NCI-H2107 (cell line): ENCODE measurements around the gene GALNT17.
"Not testable (repeated sequence)": the region's sequence is repeated elsewhere in the genome, so short reads cannot be mapped to it uniquely, and the experiment has no call there.

Experiments used
- DNase-seq: peaks from one replicate; lab custom pipeline; 2025; lab: John Stamatoyannopoulos, UW

Gene GALNT17

DNA sequence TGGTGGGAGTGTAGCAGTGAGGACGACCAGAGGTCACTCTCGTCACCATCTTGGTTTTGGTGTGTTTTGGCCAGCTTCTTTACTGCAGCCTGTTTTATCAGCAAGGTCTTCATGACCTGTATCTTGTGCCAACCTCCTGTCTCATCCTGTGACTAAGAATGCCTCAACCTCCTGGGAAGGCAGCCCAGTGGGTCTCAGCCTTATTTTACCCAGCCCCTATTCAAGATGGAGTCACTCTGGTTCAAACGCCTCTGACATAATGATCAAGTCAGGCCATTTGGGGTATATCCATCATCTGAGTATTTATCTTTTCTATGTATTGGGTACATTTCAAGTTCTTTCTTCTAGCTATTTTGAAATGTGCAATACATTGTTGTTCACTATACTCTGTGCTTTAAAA lies 503.9 kb downstream of the GALNT17 start:
- not testable (repeated sequence) for DNase-seq

DNA sequence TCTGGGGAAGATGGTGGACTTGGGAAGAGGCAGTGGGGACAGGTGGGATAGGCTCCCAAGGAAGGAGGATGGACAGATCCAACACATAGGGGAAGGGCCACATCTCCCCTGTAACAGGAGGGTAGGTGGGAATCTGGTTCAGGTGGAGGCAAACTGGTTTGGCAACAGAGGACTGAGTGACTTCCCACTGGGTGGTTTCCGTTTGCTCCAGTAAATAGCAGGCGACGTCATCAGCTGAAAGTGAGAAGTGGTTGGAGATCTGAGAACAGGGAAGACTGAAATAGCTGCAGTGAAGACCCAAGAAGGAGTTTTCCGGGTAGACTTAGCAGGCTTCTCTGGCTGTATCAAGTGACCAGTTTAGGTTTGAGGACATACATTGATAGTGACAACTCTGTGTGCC lies 504.4 kb downstream of the GALNT17 start:
- no peak for DNase-seq

DNA sequence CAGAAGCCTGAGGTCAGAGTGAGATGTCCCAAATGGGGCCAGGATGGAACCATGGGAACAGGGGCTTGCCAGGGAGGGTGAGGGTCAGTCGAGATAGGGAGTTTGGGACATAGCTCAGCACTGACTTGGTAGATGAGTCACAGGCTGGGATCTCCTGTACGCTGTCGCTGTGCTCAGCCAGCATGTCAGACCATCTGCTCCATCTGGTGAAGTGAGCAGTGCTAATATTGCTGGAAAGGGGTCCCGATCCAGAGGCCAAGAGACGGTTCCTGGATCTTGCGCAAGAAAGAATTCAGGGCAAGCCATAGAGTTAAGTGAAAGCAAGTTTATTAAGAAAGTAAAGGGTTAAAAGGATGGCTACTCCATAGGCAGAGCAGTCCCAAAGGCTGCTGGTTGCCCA lies 505.6 kb downstream of the GALNT17 start:
- no peak for DNase-seq

DNA sequence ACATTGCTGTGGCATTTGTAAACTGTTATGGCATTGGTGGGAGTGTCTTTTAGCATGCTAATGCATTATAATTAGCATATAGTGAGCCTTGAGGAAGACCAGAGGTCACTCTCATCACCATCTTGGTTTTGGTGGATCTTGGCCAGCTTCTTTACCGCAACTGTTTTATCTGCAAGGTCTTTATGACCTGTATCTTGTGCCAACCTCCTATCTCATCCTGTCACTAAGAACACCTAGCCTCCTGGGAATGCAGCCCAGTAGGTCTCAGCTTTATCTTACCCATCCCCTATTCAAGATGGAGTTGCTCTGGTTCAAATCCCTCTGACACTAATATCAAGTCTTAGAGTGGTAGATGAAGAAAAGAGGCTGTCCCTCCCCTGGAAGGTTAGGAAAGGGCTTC lies 506.2 kb downstream of the GALNT17 start:
- DNase-seq, result no peak

DNA sequence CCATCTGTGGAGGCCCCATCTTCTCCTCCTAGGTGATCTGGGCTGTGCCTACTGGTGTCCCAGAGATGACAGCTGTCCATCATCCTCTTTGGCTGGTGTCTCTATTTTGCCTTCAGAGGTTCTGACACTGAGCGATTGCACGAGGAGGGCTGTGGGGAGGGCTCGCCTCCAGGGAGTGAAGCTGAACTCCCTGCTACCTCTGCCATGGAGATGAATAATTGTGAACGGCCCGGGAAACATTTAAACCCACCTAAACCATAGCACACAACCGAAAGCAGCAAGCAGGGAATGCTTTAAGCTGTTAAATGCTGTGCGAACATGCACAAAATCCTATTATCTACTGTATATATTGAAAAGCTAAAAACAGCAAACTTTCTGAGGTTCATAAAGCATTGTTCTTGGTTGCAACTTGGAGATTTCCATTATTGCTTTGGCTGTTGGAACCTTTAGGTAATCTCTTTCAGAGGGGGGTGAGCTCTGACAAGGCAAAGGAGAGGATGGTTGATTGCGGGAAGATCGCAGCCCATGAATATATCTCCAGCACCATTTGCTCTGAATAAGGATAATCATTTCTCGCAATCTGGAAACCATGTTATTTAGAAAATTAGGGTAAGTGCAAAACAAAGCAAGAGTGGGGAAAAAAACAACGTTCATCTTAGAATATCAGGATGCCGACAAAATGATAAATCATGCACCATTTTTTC lies 507.6 kb downstream of the GALNT17 start:
- DNase-seq, result no peak

DNA sequence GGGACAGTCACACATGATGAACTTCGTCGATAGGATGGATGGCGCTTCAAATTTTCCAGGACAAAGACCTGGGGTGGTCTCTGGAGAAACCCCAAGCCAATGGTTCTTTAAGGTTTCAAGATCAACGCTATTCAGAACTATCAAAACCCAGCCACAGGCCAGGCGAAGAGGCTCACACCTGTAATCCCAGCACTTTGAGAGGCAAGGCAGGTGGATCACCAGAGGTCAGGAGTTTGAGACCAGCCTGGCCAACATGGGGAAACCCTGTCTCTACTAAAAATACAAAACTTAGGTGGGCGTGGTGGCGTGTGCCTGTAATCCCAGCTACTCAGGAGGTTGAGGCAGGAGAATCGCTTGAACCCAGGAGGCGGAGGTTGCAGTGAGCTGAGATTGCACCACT lies 511.1 kb downstream of the GALNT17 start:
- not testable (repeated sequence) for DNase-seq

DNA sequence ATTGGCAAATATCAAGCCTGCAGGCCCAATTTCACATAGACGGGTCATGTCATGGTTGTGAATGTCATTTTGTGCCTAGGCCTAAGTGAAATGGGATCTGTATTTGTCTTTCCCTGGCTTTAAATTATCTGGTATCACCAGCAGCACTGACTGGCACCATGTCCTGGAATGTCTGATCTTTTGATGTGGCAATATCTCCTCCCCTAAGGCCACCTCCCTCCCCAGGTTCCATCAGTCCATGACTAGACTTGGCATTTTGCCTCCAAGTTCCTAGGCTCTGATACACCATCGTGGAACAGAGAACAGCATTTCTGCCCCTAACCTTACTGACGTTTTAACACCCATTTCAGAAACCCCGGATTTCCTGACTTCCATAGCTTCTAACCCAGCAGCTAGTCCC lies 513.9 kb downstream of the GALNT17 start:
- DNase-seq, result no peak

DNA sequence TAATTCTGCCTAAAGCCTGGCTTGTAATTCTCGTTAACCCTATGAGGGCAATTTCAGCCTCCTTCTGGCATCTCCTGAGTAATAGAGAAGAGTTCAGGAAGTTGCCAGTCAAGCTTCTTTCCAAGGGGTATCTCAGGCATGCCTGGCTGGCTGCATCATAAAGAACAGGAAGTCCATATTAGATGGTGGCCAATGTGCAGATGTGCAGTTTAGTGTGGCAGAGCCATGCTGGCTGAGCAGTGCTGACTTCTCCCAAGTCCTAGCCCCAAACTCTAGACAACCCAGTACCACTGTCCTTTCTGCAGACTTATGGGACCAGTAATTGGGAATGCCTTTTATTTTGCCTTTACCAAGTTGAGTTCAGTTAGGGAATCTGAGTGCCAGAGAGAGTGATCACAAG lies 517.9 kb downstream of the GALNT17 start:
- no peak for DNase-seq

DNA sequence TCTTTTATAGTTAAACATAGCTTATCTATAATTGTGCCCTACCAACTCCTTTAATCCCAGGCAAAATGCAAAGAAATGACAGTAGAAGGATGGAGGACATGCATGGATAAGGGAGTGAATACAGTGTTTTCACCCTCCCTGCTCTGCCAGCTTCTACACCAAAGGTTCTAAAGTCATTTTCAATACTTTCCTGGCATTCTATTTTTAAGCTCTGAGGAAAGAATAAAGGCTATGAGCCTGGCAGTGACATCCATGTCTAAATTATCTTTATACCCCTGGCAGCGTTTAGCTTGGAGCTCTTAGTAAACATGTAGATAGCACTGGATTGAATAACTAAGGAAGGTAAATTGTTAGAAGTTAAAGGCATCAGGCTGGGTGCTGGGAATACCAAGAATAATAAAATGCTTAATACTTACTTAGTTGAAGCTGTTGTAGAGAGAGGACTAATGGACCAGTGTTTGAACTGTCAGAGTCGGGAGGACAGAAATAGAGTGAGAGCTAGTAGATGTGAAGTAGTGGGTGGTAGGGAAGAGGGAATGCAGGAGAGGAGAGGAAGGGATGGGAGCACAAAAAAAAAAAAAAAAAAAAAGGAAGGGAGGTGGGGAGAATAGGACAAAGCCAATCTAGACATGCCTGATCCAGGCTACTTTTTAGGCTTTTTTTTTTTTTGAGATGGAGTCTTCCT lies 518.9 kb downstream of the GALNT17 start:
- no peak for DNase-seq

DNA sequence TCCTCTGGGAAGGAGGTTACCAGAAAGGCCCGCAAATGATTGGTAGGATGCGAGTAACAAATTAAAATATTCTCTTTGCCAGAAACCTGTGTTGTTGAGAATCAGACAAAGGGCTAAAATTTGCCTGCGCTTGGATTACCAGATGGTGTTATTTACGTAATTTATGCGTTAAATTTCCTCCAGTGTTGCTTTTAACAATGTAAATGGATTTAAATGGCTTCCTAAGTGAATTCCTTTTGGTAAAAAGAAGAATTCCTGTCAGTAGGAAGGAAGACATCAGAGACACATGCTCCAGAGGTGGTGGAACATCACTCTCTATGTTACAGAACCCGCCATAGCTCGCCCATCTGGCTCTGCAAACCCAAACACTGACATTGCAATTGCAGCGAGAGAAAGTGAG lies 520.6 kb downstream of the GALNT17 start:
- DNase-seq, result no peak

DNA sequence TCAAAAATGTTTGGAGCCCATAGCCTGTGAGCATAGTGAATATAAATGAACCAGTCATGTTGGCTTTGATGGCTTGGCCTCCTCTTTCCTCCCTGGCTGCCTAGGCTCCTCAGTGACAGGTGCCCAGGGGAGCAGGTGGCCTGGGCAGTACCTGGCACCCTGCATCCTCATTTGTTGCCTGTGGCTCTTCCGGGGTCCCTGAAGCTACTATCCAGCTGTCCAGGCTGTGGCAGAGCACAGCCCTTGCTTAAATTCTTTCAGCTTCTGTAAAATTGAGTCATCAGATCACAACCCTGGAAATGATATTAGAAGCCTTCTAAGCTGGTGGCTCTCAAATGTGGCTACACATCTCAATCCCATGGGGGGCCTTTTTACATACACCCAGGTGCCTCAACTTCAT lies 525.4 kb downstream of the GALNT17 start:
- no peak for DNase-seq

DNA sequence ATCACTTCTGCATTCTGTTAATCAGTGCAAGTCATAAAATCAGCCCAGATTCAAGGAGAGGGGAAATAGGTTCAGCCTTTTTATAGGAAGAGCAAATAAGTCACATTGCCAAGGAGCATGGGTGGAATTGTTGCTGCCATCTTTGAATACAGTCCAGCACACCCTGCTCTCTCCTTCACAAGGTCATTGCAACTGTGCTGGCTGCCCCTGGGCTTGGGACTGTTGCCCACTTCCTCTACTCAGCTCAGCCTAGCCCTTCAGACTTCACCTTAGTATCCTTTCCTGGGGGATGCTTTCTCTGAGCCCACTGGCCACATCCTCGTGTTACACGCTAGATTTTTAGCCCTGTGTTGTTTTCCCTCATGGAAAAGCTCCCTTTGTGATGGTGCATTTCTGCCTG lies 527.7 kb downstream of the GALNT17 start:
- no peak for DNase-seq

DNA sequence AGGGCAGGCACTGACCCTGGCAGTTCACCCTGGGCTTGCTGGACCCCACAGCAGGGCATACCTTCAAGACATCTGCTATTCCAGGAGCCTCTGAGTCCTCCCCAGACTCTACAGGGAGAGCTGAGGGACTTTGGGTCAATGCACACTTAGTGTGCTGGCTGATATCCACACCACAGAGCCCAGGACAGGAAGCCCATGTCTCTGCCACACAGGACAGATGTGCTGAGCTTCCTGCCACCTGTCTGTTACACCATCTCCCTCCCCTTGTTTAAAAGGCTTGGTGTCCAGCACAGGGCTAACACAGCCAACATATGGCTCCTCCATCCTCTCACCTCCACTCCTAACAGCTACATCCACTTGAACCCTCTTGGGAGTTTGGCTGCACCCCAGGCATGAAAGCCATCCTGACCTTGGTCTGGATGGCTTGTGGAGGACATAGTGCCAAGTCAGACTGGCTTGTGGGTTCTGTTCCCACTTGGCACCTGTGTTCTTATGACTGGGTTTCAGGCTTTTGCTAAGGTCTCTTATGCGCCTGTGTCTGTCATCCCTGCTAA lies 529.8 kb downstream of the GALNT17 start:
- no peak for DNase-seq

DNA sequence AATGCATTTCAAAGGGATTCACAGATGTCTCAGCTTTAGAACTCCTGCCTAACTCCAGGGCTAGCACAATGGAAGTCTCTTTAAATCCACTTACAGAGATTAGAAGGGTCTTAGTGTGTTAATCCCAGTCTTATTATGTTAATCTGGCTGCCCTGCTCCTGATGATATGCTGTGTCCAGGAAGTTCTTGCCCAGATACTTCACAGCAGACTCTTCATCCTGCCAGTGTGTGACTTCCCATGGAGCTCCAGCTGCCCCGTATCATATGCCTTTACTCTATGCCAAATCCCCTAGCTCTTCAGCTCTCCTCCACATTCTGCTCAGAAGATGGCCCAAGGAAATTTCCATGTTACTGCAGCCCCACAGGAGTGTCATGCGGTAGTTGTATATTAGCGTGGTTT lies 533.8 kb downstream of the GALNT17 start:
- no peak for DNase-seq

DNA sequence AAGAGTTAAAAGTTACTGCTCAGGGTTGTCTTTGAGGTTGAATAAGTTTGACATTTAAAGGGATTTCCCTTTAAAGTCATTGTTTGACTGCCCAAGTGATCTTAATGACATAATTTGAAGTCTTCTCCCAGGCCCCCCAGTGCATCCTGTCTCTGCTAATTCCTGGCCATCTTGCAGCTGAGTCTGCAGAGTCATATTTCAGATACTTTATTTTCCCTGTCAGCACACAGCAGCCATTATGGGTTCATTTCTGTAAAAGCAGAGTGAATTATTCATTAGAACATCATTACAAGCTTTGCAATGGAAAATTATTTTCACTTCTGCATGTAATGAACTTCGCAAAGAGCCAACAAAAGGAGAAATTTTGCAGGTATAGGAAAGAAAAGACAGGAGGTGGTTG lies 536.6 kb downstream of the GALNT17 start:
- DNase-seq, result no peak

DNA sequence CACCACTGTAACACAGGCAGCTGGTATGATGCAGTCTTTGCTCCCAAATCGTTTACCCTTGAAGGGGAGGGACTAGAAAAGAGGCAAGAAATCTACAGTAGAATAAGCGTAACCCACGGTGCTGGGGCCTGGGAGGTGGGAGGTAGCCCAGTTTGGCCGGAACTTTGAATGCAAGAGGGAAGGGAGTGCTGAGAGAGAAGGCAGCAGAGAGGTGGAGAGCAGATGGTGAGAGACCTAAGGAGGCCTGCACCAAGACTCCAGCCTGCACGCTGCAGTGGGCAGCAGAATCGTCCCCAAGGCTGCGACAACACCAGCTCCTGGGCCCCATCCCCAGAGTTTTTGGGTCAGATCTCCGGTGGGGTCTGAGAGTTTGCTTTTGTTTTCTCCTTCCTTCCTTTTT lies 547.5 kb downstream of the GALNT17 start:
- DNase-seq, result no peak

DNA sequence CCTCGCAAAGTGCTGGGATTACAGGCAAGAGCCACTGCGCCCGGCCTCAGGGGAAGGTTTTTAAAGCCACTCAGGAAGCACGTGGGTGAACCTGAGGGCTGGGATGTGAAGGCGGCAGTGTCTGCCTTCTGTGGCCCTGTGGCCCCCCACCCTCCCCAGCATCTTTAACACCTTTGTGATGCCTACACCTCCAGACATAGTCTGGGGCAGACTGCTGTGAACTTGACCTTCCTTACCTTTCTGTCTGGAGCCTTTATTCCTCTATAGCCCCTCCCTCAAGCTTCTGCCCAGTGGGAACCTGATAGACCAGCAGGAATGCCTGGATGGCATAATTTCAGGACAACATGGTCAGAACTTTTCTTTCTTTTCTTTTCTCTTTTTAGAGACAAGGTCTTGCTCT lies 550.2 kb downstream of the GALNT17 start:
- no peak for DNase-seq

DNA sequence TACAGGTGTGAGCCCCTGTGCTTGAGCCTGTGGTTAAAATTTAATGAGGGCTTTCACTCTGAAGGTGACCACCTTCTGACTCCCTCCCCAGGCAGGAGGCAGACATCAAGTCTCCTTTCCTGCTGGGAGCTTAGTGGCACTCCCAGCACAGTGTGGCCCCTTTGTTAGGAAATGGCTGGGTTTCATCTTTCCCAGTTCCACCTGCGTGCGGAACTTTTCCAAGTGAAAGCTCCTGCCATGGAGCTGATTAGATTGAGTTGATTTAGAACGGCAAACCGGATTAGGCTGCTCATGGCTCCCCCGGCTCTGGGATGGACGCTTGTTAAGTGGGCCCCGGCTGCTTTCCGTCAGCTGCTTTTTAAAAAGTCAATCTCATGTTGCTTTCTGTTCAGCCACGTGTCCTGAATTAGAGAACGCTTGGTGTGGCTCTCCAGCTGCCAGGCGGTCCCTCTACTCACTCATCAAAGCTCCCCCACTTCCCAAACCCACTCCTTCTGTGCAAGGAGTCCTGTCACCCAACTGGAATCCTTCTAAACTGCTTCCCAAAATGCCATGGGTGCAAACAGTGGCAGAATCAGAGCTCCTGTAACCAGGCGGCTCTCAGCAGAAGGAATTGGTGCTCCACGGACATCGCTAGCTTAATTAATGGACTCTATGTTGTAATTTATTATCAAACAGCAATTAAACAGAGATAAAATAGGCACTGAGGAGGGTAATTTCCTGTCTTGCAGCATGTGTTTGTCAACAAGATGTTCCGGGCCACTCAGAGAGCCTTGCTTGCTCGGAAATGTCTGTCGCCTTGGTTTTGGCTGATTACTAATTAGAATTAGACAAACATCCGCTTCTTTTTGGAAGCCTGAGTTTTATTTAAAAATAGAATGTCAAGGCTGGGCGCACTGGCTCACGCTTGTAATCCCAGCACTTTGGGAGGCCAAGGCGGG lies 551.2 kb downstream of the GALNT17 start:
- no peak for DNase-seq

DNA sequence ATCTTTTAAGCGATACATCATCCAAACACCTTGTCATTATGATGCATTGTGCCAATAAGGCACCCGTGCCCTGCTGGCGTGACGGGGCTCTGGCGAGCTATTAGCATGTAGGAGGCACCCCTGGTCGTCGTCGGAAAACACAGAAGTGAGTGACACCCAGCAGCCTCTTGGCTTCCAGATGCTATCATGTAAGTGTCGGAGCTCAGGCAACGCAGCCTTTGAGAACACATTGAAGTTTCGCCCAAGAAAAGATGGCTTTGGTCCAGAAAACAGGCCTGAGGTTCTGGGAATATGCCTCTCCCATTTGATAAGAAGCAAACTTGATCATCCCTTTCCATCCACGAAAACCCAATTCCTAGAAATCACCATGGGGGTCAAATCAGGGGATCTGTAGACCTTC lies 555.3 kb downstream of the GALNT17 start:
- DNase-seq, result no peak

DNA sequence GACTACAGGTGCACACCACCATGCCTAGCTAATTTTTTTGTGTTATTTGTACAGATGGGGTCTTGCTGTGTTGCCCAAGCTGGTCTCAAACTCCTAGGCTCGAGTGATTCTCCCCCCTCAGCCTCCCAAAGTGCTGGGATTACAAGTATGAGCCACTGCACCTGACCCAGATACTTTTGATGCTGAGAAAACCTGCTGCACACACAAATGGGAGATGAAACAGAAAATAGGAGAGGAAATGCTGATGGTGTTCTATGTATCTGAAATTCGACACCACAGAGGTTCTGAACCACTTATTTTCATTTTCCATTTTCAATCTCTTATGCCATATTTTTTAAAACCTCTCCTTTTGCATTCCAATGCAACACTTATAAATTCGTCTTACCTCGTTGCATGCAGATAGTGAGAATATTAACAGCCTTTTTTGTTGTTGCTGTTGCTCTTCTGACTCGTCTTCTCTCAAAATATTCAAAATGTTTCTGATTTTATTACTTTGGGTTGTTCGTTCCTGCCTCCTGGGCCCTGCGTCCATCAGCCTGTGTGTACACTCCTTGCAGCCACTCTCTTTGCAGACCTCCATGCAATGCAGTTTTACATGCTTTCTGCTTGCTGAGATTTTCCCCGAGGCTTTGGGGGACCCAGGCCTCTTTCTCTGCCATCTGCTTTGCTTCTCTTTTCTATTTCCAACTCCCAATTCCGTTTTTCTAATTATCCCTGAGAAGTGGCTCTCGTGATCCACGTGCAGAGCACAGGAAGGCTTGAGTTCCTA lies 556.1 kb downstream of the GALNT17 start:
- no peak for DNase-seq

DNA sequence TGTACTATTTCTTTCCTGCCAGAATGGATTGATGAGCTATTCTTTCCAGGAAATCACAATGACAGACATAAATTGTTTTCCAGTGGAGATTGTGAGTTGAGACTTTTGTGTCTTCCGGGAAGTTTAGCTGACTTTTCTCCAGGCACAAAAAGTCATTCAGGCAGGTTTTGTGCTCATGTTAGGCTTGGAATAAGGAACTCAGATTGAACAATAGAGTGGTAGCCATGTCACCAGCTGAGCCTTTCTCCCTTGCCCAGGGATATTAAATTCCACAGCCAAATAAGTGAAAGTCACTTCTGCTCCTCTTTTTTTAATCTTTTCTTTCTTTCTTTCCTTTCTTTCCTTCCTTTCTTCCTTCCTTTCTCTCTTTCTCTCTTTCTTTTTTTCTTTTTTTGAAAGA lies 559.6 kb downstream of the GALNT17 start:
- no peak for DNase-seq

DNA sequence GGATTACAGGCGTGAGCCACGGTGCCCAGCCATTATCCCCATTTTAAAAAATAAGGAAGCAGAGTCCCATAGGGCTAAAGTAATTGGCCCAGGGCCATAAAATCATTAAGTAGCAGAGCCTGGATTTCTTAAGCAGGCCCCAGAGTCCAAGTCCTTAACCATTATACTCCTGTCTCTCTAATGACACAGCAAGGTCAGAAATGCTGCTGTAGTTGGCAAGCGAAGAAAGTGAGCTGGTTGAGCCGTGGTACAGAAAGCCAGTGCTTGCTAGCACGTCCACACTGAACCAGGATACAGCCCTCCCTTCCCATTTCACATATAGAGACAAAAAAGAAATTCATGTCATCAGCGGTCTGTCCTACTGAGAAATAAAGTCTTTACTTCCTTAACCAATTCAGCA lies 562.7 kb downstream of the GALNT17 start:
- no peak for DNase-seq
